Left ventricle myocardium inferior (tissue), 1 donor: ENCODE measurements around the gene HIC1. TPM values are rescaled to one million over a fixed set of nuclear protein-coding genes. Genes with fewer than 3 reads are reported as not detected.

Experiments
- DNase-seq: peaks from one replicate; pipeline ENCODE4 v3.0.0-alpha.2; 2020
- H3K27ac ChIP-seq: fragments of 200-600 bp; replicated peaks from 2 replicates; pipeline ENCODE4 v1.8.0; 2021
- H3K27me3 ChIP-seq: fragments of 200-600 bp; 2 replicates; pipeline ENCODE4 v1.8.0; 2021; ENCODE audit warnings: low read depth
- H3K36me3 ChIP-seq: fragments of 200-600 bp; 2 replicates; pipeline ENCODE4 v1.8.0; 2021
- H3K4me1 ChIP-seq: fragments of 200-600 bp; 2 replicates; pipeline ENCODE4 v1.8.0; 2021
- H3K4me3 ChIP-seq: fragments of 200-600 bp; 2 replicates; pipeline ENCODE4 v1.8.0; 2021; ENCODE audit warnings: mild to moderate bottlenecking, moderate library complexity
- H3K9me3 ChIP-seq: fragments of 200-600 bp; replicated peaks from 2 replicates; pipeline ENCODE4 v1.8.0; 2021
- intact Hi-C: fragments of 100-400 bp; cut with micrococcal nuclease; formaldehyde crosslinking; loops from one replicate; pipeline ENCODE4 v1.11.0; 2022
- total RNA-seq: library from RNA; stranded (reverse); fragmentation: NEBNext Ultra II Directional; extraction: Animal tissue kit (Norgen Biotek cat#: 25700); gene quantifications from one replicate; pipeline ENCODE4 v1.2.1, GENCODE V29; 2021
- TF ChIP-seq, protein P1 (sequence below): fragments of 200-600 bp; IDR thresholded peaks from 2 replicates; pipeline ENCODE4 v1.8.0; 2021; ENCODE audit warnings: antibody characterized with exemption, mild to moderate bottlenecking, borderline replicate concordance
- donor health status: DM: no; HTN: yes; CAD: no; lungs with severe emphysema.

HIC1 gene
- total RNA-seq, 1 donor from 2014 or later, result 23.5 TPM

DNA sequence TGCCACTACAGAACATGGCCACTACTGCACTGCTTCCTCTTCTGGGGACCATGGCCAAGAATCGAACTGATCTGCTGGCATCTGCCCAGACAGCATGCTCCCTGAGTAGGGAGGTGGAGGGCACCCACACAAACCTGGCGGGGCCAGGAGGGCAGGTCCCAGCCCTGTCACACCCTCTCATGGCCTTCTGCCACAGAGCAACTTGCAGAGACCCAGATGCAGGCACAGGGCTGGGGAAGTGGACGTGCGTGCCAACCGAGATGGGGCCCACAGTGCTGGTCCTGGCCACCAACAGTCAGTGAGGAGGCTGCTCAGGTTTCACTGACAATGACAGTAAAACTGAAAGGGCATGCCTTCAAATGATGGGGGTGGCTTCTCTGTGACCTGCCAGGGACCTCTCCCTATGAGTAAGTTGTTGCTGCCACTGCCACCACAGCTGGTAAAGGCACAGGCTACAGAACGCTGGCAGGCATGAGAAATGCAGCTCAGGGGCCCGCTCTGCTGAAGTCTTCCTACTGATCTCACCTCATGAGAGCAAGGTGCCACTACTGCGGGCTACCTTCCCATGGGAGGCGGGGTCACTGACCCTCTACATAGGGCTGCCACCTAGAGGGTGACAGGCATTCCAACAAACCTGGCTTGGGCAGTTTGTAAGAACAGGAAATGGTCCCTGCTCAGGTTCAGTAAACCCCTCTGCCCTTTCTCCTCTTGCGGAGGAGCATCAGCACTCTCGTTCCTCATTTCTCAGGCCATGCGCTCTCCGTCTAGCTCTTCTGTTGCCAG is 15.5 kb downstream of the HIC1 start:
- Histone ChIP-seq H3K4me3 (no peak overlapping the region), H3K4me1 (peaks cover 94% of the 10 kb centered on the region), H3K9me3 (no peaks in the 10 kb centered on the region), H3K27ac (peak overlapping the region; percentile 96), H3K27me3 (no peaks in the 10 kb centered on the region), H3K36me3 (peaks cover 10% of the 10 kb centered on the region)
- intact Hi-C loops, result no loop called here
- DNase-seq, result no peak
- TF ChIP-seq, protein P1, sequence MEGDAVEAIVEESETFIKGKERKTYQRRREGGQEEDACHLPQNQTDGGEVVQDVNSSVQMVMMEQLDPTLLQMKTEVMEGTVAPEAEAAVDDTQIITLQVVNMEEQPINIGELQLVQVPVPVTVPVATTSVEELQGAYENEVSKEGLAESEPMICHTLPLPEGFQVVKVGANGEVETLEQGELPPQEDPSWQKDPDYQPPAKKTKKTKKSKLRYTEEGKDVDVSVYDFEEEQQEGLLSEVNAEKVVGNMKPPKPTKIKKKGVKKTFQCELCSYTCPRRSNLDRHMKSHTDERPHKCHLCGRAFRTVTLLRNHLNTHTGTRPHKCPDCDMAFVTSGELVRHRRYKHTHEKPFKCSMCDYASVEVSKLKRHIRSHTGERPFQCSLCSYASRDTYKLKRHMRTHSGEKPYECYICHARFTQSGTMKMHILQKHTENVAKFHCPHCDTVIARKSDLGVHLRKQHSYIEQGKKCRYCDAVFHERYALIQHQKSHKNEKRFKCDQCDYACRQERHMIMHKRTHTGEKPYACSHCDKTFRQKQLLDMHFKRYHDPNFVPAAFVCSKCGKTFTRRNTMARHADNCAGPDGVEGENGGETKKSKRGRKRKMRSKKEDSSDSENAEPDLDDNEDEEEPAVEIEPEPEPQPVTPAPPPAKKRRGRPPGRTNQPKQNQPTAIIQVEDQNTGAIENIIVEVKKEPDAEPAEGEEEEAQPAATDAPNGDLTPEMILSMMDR, result no peak

DNA sequence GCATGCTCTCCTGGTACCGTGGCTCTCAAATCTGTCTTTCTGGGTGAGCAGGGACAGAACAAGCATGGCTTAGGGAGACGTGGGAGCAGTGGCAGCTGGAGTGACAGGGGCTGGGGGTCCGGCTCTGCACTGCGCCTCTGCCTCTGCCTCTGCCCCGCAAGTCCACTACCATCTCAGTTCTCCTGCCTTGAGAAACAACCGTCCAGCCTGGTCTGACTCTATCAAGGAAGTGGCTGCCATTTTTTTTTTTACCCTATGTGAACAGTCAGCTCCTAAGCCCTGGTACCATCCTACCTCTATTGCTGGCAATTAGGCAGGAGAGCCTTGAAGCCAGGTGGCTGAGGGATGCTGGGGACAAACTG is 16.1 kb downstream of the HIC1 start:
- intact Hi-C loops, result no loop called here
- TF ChIP-seq, protein P1, result no peak
- peaks cover 8% of the 10 kb centered on the region for H3K36me3 ChIP-seq
- DNase-seq, result no peak
- no peak overlapping the region for H3K4me3 ChIP-seq
- peaks cover 94% of the 10 kb centered on the region for H3K4me1 ChIP-seq
- H3K27me3 ChIP-seq, result no peaks in the 10 kb centered on the region
- peak overlapping the region; percentile 96 for H3K27ac ChIP-seq
- no peaks in the 10 kb centered on the region for H3K9me3 ChIP-seq

DNA sequence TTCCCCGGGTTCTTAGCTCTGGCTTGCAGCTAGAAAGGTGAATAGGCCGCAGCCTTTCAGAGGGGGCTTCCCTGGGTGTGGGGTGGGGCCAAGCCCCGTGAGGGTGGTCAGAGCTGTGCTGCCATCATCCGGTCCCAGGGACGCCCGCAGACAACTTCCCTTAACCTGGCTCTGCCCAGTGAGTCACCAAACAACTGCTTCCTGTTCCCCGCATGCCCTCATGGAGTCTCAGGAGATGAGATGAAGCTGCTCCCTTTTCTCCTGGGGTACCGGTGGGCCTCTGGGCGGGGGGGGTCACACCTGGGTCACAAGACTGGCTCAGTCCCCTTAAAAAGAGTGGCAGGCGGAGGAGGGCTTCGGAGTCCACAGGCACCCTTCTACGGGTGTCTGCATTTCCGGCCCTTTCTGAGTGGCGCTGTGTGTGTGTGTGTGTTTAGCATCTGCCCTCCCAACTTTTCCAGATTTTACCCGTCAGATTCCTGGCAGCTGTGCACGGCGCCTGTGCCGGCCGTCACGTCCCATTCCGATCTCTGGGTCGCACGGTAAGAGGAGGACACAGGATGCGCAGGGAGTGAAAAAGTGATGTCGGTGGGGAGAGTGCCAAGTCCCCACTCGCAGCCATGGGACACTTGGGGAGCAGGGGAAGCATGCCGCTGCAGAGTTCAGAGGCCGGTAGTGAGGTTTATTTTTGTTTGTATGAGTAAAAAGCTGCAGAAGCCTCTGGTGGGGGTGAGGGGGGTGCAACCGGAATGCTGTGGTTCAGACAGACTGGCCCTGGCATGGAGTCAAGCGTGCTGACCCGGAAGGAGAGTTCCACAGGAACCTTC is 16.8 kb downstream of the HIC1 start:
- Histone ChIP-seq H3K27ac (peak overlapping the region; percentile 96), H3K4me1 (peaks cover 94% of the 10 kb centered on the region), H3K9me3 (no peaks in the 10 kb centered on the region), H3K4me3 (no peak overlapping the region), H3K36me3 (peaks cover 10% of the 10 kb centered on the region), H3K27me3 (no peaks in the 10 kb centered on the region)
- TF ChIP-seq, protein P1, result no peak
- peak; percentile 82 for DNase-seq
- intact Hi-C loops, result no loop called here

DNA sequence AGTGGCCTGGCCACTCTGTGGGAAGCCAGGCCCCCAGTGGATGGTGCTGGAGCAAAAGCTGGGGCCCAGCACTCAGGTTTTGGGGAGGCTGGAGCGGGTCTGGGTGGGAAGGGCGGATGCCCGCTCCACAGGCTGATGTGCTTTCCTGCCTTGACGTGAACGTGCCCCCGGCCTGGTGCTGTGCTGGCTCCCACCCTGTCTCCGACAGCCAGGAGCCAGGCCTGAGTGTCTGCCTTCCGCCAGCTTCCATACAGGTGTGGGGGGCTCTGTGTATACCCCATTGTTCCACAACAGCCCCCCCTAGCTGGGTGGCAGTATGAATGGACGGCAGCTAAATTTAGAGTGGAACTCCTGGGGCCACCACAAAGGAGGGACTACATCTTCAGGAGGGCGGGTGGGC is 20.0 kb downstream of the HIC1 start:
- H3K4me1 ChIP-seq, result peaks cover 73% of the 10 kb centered on the region
- intact Hi-C loops, result no loop called here
- H3K27ac ChIP-seq, result peak overlapping the region; percentile 96
- no peaks in the 10 kb centered on the region for H3K9me3 ChIP-seq
- DNase-seq, result no peak
- H3K27me3 ChIP-seq, result no peaks in the 10 kb centered on the region
- TF ChIP-seq, protein P1, result no peak
- H3K36me3 ChIP-seq, result peaks cover 19% of the 10 kb centered on the region
- H3K4me3 ChIP-seq, result no peak overlapping the region

DNA sequence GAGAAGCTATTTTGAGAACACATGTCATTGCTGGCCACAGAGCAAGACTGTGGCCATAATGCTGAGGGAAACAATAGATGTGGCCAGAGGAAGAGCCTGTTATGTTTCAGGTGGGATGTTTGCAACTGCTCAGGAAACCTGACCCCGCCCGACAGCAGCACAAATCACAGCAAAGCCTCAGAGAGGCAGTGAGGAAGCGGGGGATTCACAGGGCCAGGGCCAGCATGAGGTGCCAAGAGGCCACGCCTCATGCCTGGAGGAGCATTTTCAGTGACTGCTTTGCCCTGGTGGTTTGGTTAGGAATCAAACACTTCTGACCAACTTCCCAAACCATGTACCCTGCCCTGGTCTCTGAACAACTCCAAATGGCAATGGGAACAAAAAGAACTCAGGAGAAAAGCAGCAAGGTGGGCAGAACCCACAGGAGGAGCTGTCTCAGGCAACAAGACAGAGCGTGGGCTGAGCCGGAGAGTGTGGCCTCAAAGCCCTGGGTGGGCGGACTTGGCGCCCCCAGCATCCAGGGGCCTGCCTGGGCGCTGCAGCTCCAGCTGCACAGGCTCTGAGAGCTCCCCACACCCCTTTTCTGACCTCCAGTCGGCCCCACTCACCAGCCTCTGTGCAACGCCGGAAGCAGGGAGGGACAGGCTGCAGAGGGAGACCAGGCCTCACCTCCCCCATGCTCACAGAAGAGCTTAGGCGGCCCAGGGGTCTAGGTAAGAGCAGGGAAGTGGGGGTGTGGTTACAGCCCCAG is 20.6 kb downstream of the HIC1 start:
- H3K9me3 ChIP-seq, result no peaks in the 10 kb centered on the region
- DNase-seq, result no peak
- peaks cover 24% of the 10 kb centered on the region for H3K36me3 ChIP-seq
- peak overlapping the region; percentile 96 for H3K27ac ChIP-seq
- intact Hi-C loops, result no loop called here
- TF ChIP-seq, protein P1, result peak; percentile 40
- peaks cover 68% of the 10 kb centered on the region for H3K4me1 ChIP-seq
- no peak overlapping the region for H3K4me3 ChIP-seq
- no peaks in the 10 kb centered on the region for H3K27me3 ChIP-seq
